Measurements from ENCODE around the gene MUSK.

GRCh38 chr9:110835859-110836271 lies 167.3 kb downstream of the MUSK start:
- no peak for TF ChIP-seq GATA2 (IDR thresholded peaks at IDR 0.05; ENCODE audit: low read depth, low read length)
- TF ChIP-seq GATA3 (IDR thresholded peaks at IDR 0.05; ENCODE audit: low read depth, low read length) = no peak

All from SH-SY5Y (cell line).